ENCODE data around the gene KAT5.
"Not testable (repeated sequence)": the region's sequence is repeated elsewhere in the genome, so short reads cannot be mapped to it uniquely, and the experiment has no call there.

KAT5 gene

DNA sequence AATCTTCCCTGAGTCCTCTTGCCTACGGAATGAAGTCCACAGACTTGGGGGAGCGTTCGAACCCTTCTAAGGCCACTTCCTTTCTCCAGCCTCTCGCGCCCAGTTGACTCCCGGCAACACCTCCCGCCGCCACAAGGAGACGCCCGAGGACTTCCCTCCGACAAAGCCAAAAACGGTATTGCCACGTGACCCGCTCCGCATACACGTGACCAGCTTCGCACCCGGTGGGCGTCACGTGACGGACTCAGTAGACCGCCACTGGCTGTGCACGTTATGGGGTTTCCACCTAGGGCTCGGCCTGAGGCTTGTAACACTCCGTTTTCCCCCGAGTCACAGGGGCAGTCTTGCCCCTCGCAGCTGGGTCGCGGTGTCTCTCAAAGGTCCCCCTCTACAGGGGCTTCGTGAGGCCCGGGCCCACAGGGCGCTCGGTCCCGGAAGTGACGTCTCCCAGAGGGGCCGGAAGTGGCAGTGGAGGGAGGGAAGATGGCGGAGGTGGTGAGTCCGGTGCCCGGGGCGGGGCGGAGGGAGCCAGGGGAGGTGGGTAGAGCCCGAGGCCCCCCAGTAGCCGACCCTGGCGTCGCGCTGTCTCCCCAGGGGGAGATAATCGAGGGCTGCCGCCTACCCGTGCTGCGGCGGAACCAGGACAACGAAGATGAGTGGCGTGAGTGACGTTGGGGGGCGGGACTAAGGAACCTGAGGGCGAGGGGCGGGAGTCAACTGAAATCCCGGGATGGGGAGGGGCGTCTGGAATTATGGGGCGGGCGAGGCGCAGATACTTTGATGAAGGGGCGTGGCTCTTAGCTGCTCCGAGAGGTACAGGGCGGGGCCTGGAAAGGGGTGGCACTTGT lies at the start of gene KAT5:
TSS of gene KAT5 (plus strand) at position 468 of the 848 bp plus-strand sequence. CDS start at position 484, 16 bp downstream.
- DNase-seq (ENCODE audit: low read depth in 2 of 2), result peak; percentile 94

DNA sequence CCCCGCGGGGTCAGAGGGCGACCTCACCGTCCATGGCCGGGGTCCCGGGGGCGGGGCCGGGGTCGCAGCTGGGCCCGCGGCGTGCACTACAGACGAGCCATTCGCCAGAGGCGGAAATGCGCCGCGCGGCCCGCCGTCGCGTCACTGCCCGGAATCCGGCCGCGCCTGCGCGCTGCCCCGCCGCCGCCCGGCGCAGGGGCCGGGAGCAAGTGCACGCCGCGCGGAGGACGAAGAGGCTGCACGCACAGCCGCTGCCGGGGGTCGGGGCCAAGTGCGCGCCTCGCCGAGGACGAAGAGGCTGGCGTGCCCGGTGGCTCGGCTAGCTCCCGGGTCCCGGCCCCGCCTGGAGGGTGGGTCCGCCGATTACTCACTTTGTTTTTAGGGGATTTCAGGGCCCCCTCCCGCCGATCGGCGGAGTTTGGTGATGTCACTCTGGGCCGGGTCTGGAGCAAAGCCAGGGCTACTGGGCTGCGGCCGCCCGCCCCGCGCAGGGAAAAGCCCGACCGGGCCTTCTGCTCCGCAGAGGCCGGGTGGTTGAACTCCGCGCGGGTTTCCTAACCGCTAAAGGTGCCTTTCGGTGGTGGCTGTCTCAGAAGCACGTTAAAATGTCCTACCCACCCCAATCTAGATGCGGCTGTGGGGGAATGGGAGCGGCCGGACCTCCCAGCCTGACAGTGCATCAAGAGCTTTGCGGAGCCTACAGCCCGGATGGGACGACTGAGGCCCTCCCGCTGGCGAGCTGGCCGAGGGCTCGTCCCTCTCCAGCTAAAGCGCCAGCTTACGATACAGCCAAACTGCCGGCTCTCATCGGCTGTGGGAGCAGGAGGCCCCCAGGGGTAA lies 49.0 kb upstream of the KAT5 start, which contains the start of gene RELA:
TSS of gene RELA (minus strand) at position 118 of the 840 bp plus-strand sequence. CDS start at position 34, 84 bp downstream.
- DNase-seq (ENCODE audit: low read depth in 2 of 2), result peak; percentile 79 to 86

DNA sequence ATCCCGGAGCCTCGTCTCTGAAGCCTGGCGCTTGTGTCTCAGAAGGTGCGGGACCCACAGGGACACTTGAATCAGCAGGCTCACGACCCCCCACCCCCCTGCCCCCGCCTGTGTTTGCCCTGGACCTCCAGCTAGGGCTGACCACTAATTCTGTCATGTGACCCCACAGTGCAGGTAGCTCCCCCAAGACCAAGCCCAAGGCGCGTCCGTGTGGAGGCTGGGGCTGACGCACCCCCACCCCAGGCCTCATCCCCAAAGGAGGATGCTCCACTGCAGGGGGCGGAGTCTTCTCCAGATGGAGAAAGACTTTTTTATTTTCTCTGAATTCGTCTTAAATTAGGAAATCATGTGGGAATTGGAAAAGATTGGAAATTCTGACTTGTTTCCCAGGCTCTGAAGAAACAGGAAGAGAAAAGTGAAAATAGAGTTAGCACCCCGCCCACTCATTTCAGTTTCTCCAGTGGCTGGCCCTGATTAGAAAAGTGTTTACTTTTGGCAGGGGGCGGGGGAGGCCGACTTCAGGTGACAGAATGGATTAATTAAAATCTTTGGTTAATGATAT lies 48.3 kb upstream of the KAT5 start:
- DNase-seq (ENCODE audit: low read depth in 2 of 2), result peak in 1 of 2 donors; percentile 31

DNA sequence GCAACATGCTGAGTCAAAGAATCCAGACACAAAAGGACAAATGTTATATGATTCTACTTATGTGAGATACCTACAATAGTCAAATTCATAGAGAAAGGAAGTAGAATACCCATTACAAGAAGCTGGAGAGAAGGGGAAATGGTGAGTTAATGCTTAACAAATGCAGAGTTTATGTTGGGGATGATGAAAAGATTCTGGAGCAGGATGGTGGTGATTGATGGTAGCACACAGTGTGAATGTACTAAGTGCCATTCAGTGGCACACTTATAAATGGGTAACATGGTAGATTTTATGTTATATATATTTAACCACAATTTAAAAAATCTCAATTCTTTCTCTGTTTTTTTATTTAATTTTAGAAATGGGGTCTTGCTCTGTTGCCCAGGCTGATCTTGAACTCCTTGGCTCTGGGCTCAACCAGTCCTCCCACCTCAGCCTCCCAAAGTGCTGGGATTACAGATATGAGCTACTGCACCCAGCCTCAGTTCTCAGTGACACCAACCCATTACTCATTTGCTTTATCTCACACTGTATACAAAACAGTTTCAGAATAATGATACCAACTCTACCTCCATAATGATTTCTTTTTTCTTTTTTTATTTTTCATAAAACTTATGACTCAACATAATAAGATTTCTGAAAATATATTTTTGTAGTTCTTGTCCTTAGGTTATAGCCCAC lies 39.7 kb upstream of the KAT5 start:
- DNase-seq (ENCODE audit: low read depth in 2 of 2), result no peak

DNA sequence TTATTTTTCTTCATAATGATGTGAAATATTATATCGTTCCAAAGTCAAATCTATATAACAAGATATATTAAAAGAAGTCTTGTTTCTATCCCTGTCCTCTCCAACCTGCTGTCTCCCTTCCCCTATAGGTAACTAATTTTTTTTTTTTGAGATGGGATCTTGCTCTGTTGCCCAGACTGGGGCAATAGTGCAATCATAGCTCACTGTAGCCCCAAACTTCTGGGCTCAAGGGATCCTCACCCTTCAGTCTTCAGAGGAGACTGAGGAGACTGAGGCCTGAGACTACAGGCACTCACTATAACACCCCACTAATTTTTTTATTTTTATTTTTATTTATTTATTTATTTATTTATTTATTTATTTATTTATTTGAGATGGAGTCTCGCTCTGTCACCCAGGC lies 39.1 kb upstream of the KAT5 start:
- DNase-seq (ENCODE audit: low read depth in 2 of 2), result no peak

DNA sequence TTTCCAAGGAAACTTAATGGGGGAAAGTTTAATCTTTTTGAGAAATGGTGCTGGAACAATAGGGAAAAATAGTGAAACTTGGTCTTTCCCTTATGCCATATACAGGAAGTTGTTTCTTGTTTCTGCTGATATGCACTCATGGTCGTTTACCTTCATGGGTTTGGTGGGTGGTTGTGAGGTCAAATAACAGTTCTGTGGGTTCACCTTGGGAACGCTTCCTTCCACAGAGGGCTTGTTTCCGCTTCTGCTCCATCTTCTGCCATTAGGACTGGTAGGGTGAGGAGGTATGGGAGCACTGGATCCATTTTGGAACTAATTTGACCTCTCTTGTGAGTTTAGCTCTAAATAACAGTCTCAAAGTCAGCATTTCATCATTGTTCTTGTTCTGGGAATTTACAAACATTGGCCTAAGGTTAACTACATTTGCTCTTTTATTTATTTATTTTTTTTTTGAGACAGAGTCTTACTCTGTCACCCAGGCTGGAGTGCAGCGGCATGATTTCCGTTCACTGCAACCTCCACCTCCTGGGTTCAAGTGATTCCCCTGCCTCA lies 31.8 kb upstream of the KAT5 start:
- no peak for DNase-seq (ENCODE audit: low read depth in 2 of 2)

DNA sequence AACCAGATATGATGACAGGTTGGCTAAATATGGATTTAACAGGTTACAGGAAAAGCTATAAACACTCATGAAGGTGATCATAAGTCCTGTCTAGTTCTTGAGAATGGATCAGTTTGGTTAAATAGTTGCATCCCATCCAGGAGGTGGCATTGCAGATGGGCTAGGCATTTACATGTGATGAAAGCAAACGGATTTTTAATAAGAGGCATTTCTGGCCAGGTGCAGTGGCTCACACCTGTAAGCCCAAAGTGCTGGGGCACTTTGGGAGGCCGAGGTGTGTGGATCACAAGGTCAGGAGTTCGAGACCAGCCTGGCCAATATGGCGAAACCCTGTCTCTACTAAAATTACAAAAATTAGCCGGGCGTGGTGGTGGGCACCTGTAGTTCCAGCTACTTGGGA lies 28.6 kb upstream of the KAT5 start:
- DNase-seq (ENCODE audit: low read depth in 2 of 2), result not testable (repeated sequence)

DNA sequence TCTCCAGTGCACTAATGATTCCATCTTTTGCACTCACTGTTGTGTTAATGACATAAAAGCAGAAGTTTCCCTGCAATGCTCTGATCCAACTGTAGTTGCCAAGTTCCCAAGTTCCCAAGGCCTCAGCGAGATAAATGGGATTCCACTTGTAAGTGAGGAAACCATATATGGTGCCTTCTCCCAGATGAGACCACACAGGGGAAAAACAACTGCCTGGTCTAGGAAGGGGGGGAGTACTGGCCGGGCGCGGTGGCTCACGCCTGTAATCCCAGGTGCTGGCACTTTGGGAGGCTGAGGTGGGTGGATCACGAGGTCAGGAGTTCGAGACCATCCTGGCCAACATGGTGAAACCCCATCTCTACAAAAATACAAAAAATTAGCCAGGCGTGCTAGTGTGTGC lies 26.1 kb upstream of the KAT5 start:
- DNase-seq (ENCODE audit: low read depth in 2 of 2), result no peak

DNA sequence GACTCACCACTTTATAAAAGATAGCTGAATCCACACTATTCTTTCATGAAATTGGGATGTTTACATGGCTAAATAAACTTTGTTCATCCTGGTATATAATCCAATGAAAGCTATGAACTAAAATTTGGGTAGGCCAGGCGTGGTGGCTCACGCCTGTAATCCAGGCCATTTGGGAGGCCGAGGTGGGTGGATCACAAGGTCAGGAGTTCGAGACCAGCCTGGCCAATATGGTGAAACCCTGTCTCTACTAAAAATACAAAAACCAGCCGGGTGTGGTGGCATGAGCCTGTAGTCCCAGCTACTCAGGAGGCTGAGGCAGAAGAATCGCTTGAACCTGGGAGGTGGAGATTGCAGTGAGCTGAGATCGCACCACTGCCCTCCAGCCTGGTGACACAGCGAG lies 20.2 kb upstream of the KAT5 start:
- DNase-seq (ENCODE audit: low read depth in 2 of 2), result not testable (repeated sequence)

DNA sequence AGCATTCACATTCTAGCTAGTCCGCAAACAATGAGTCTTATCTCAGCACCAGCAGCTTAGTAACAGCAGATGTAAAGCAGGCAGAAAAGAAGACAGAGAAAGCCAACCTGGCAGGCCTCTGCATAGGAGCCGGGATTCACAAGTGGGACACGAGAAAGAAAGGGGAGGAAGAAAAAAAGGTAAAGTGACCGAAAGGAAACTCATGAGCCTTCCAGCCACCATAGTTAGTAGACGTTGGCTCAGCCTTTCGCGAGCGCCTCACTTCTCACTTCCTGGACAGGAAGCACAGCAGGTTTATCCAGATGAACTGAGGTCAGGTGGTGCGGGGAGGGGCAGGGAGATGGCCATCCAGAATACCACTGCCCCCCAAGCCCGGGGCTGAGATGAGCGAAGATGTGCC lies 19.7 kb upstream of the KAT5 start:
- DNase-seq (ENCODE audit: low read depth in 2 of 2), result no peak

DNA sequence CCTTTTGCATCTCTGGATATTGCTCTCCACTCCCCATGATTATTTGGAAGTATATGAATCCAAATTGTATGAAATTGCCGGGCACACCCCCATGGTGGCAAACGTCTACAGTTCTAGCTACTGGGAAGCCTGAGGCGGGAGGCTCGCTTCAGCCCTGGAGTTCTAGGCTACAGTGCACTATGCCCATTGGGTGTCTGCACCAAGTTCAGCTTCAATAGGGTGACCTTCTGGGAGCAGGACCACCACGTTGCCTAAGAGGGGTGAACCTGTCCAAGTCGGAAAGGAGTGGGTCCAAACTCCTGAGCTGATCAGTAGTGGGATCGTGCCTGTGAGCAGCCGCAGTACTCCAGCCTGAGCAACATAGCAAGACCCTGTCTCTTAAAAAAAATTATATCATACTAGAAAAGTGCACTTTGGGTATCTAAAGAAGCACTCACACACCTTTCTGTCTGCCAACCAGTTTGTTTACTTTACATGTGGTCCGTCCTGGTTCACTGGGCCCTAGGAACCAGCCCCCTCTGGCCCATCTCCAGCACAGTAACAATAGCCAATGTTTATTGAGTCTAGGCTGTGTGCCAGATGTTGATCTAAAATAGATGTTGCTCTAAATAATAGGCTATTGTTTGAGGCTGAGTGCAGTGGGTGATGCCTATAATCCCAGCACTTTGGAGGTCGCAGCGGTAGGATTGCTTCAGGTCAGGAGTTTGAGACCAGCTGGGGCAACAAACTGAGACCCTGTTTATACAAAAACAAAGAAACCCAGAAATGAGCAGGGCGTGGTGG lies 16.4 kb upstream of the KAT5 start:
- no peak for DNase-seq (ENCODE audit: low read depth in 2 of 2)

DNA sequence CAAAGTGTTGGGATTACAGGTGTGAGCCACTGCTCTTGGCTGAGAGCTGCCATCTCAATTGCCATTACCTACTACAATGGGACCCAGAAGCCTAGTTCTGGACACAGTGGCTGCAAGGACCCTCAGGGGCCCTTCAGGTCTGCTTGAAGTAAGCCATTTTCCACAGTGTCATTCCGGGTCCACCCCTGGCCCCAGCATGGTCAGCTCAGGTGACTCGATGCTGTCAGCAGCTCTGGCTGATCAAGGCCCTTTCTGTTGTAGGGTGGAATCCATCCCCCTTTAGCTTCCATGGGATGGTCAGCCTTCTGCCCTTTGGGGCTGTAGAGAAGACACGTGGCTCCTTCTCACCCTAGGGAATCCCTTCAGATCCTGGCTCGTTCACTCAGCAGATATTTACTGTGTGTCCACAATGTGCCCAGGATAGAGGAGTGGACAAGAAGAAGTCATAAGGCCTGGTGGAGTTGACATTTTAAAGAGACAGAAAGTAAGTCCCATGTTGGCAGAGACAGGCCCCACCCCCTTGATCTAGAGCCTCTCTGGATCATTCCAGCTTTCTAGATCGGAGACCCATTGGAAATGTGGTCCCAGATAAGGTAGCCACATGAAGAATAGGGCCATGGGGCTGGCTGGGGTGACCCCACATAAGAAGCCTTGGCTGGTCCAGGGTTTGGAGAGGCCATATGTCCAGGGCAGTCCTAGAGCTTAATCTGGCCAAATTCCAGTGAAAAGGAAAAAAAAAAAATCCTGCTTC lies 15.1 kb upstream of the KAT5 start:
- DNase-seq (ENCODE audit: low read depth in 2 of 2), result no peak

DNA sequence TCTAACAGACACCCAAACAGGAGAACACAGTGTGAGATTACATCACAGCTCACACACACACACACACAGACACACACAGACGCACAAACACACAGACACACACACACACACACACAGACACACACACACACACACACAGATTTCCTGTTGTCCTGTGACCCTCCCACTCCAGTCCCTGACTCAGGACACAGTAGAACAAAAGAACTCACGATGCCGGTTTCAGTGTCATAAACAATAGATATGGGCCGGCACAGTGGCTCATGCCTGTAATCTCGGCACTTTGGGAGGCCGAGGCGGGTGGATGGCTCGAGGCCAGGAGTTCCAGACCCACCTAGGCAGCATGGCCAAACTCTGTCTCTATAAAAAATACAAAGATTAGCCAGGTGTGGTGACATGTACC lies 13.8 kb upstream of the KAT5 start:
- no peak for DNase-seq (ENCODE audit: low read depth in 2 of 2)

DNA sequence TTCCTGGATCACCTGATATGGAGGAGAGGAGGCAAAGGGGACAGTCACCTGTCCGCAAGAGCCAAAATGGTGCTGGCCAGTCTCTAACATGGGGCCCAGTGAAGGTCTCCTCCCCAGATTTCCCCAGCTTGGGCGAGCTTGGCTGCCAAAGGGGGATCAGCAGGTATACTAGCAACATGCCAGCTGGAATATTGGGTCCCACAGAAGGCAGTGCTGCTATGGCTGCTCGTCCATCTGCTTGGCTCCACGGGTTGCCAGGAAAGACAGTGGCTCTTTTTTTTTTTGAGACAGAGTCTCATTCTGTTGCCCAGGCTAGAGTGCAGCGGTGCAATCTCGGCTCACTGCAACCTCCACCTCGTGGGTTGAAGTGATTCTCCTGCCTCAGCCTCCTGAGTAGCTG lies 12.7 kb upstream of the KAT5 start:
- no peak for DNase-seq (ENCODE audit: low read depth in 2 of 2)

DNA sequence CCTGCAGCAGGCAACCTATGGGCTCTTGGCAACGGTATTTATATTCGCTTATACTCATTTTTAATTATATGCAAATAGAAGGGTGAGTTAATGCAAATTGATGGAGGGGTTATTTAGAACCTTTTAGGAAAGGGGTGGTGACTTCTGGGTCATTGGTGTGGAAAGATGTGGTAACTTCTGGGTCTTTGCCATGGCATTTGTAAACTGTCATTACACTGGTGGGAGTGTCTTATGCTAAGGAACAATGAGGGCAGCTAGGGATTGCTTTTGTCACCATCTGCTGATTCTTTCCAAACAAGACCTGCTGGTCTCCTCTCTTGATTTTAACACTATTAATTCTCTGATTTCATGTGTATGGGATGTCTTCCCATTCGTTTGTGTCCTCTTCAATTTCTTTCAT lies 11.7 kb upstream of the KAT5 start:
- DNase-seq (ENCODE audit: low read depth in 2 of 2), result no peak

DNA sequence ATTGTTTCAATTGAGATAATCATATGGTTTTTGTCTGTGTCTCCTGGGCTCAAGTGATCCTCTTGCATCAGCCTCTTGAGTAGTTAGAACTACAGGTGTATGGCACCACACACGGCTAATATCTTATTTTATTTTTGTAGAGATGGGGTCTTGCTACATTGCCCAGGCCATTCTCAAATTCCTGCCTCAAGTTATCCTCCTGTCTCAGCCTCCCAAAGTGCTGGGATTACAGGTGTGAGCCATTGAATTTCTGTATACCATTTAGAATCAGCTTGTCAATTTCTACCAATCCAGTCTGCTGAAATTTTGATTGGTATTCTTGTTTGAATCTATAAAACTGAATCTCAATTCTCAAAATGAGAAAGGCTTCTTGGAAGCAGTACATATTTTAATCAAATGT lies 10.4 kb upstream of the KAT5 start:
- no peak for DNase-seq (ENCODE audit: low read depth in 2 of 2)

DNA sequence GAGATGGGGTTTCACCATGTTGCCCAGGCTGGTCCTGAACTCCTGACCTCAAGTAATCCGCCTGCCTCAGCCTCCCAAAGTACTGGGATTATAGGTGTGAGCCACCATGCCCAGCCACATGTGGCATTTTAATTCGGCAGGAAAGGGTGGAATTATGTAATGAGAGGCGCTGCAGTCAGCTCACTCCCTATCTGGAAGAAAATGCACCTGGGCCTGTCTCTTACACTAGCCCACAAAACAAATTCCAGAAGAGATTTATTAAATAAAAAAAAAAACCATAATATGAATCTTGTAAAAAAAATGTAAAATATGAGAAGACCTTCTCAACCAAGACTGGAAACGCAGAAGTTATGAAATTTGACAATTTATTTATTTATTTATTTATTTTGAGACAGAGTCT lies 8.2 kb upstream of the KAT5 start:
- no peak for DNase-seq (ENCODE audit: low read depth in 2 of 2)

DNA sequence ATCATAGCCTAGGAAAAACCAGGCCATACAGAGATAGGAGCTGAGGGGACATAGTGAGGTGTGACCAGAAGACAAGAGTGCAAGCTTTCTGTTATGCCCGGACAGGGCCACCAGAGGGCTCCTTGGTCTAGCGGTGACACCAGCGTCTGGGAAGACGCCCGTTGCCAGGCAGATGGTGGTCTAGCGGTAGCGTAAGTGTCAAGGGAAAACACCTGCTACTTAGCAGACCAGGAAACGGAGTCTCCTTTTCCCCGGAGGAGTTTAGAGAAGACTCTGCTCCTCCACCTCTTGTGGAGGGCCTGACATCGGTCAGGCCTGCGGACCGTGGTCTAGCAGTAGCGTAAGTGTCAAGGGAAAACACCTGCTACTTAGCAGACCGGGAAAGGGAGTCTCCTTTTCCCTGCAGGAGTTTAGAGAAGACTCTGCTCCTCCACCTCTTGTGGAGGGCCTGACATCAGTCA lies 5.7 kb upstream of the KAT5 start:
- peak; percentile 60 to 62 for DNase-seq (ENCODE audit: low read depth in 2 of 2)

DNA sequence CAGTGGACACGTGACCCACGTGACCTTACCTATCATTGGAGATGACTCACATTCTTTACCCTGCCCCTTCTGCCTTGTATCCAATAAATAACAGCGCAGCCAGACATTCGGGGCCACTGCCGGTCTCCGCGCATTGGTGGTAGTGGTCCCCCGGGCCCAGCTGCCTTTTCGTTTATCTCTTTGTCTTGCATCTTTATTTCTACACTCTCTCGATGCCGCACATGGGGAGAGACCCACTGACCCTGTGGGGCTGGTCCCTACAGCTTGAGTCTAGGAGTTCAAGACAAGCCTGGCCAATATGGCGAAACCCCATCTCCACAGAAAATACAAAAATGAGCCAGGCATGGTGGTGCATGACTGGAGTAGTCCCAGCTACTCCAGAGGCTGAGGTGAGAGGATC lies 5.0 kb upstream of the KAT5 start:
- DNase-seq (ENCODE audit: low read depth in 2 of 2), result not testable (repeated sequence)

DNA sequence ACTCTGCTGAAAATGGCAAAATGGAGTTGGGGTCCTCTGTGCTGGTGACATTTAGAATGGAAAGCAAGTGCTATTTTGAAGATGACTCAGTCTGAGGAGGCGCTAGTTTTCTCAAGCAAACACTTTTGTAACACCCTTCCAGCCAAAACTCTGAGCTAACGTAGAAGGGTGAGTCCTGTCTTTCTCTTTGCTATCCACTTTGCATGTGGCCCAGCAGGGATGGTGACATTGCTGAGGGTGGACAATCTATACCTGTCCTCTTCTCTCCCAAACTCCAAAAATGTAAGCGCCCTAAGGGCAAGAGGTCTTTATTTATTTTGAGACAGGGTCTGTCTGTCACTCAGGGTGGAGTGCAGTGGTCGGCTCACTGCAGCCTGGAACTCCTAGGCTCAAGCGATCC lies 3.6 kb upstream of the KAT5 start:
- DNase-seq (ENCODE audit: low read depth in 2 of 2), result no peak
